DND-41 (cell line): ENCODE data around the gene EPHB2.

ENCODE experiments used
- CTCF ChIP-seq: IDR thresholded peaks from 2 replicates; pipeline ENCODE4 v1.5.1; 2012; ENCODE audit warnings: borderline replicate concordance, low read length, moderate library complexity, mild to moderate bottlenecking; ENCODE audit not compliant: poor library complexity, severe bottlenecking; ENCODE audit errors: extremely low read depth
- EZH2 ChIP-seq: IDR thresholded peaks from 3 replicates; pipeline ENCODE4 v1.6.1; 2012; ENCODE audit warnings: borderline replicate concordance, low read depth, mild to moderate bottlenecking, moderate library complexity, low read length, inconsistent platforms; ENCODE audit not compliant: severe bottlenecking

DNA sequence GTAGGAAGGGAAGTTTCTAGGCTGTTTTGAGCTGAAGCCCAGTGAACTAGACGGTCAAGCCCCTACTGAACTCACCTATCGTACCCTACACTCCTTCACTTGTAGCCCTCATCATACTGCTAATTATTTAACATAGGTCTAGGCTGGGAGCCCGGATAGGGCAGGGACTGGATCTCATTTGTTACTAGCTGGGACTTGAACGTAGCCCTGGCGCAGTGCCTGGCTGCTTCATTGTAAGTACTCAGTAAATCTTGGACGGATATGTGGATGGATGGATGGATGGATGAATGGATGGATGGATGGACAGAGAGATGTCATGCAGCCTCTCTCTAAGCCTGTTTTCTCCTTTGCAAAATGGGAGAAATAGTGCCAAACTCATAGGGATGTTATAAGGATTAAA is 129.2 kb downstream of the EPHB2 start:
- TF ChIP-seq CTCF (no peak), EZH2 (no peak)
